Keratinocyte (primary cell): ENCODE results near the gene HOXD11. TPM values are rescaled to one million over a fixed set of nuclear protein-coding genes. Genes with fewer than 3 reads are reported as not detected.

Experiments
- DNase-seq: peaks from one replicate; pipeline ENCODE4 v3.0.0-alpha.2; 2011; ENCODE audit warnings: low read depth, missing footprints, low spot score
- FAIRE-seq: peaks from 2 replicates; lab custom pipeline; 2011; peaks lifted over from hg19 to GRCh38; lab: Jason Lieb, UNC
- H2AFZ ChIP-seq: 2 replicates; pipeline ENCODE4 v1.6.0; 2012; ENCODE audit warnings: low read length, control low read depth, inconsistent platforms; ENCODE audit not compliant: control insufficient read depth
- H3K27ac ChIP-seq: 2 replicates; pipeline ENCODE4 v1.5.1; 2011; ENCODE audit warnings: low read length; ENCODE audit not compliant: control insufficient read depth, insufficient read depth
- H3K27me3 ChIP-seq: 3 replicates; pipeline ENCODE4 v1.6.0; 2011; ENCODE audit warnings: low read length; ENCODE audit not compliant: control insufficient read depth, insufficient read depth; ENCODE audit errors: extremely low read depth
- H3K36me3 ChIP-seq, 2 experiments: 2 replicates in 1 of 2; 3 replicates in 1 of 2; pipeline ENCODE4 v1.5.1; 2011; ENCODE audit warnings: low read length in 2 of 2, mild to moderate bottlenecking in 1 of 2; ENCODE audit not compliant: control insufficient read depth in 2 of 2, insufficient read depth in 2 of 2; ENCODE audit errors: extremely low read depth in 1 of 2
- H3K4me1 ChIP-seq: 3 replicates; pipeline ENCODE4 v1.5.1; 2011; ENCODE audit warnings: low read length; ENCODE audit not compliant: control insufficient read depth, insufficient read depth; ENCODE audit errors: extremely low read depth
- H3K4me2 ChIP-seq: 3 replicates; pipeline ENCODE4 v1.6.0; 2011; ENCODE audit warnings: low read depth, low read length; ENCODE audit not compliant: control insufficient read depth, insufficient read depth; ENCODE audit errors: extremely low read depth
- H3K4me3 ChIP-seq, 3 experiments: fragments of 200-600 bp in 1 of 3; sonication (generic) in 1 of 3; 2 replicates in 2 of 3; 3 replicates in 1 of 3; pipeline ENCODE4 v1.5.1; 2011 to 2016; ENCODE audit warnings: low read length in 3 of 3, mild to moderate bottlenecking in 3 of 3, control low read depth in 2 of 3, inconsistent platforms in 1 of 3, low read depth in 1 of 3, mixed read lengths in 1 of 3, mixed run types in 1 of 3, moderate library complexity in 1 of 3; ENCODE audit not compliant: control insufficient read depth in 2 of 3, insufficient read depth in 2 of 3; ENCODE audit errors: extremely low read depth in 1 of 3
- H3K79me2 ChIP-seq: 2 replicates; pipeline ENCODE4 v1.6.0; 2012; ENCODE audit warnings: low read length; ENCODE audit not compliant: control insufficient read depth, insufficient read depth
- H3K9ac ChIP-seq: 3 replicates; pipeline ENCODE4 v1.6.0; 2011; ENCODE audit warnings: low read length; ENCODE audit not compliant: control insufficient read depth, insufficient read depth; ENCODE audit errors: extremely low read depth
- H3K9me1 ChIP-seq: 3 replicates; pipeline ENCODE4 v1.6.0; 2011; ENCODE audit warnings: low read length; ENCODE audit not compliant: control insufficient read depth, insufficient read depth; ENCODE audit errors: extremely low read depth
- H3K9me3 ChIP-seq: 2 replicates; pipeline ENCODE4 v1.5.1; 2012; ENCODE audit warnings: low read depth, low read length; ENCODE audit not compliant: control insufficient read depth
- H4K20me1 ChIP-seq: 3 replicates; pipeline ENCODE4 v1.6.0; 2011; ENCODE audit warnings: low read length; ENCODE audit not compliant: control insufficient read depth, insufficient read depth; ENCODE audit errors: extremely low read depth
- CTCF ChIP-seq, 3 experiments: IDR thresholded peaks in 1 of 3; conservative IDR thresholded peaks in 1 of 3; optimal IDR thresholded peaks in 1 of 3; 2 replicates in 2 of 3; 3 replicates in 1 of 3; pipeline versions ENCODE3 to v1.5.1; 2011; ENCODE audit warnings: low read length in 3 of 3, mild to moderate bottlenecking in 3 of 3, moderate library complexity in 2 of 3, control low read depth in 1 of 3, inconsistent platforms in 1 of 3; ENCODE audit not compliant: insufficient read depth in 2 of 3; ENCODE audit errors: extremely low read depth in 1 of 3
- EZH2 ChIP-seq: IDR thresholded peaks from one replicate; pipeline ENCODE4 v1.6.1; 2012; ENCODE audit warnings: inconsistent platforms, mild to moderate bottlenecking, low read length, moderate library complexity
- dilution Hi-C: fragments of 300-500 bp; cut with MboI; formaldehyde crosslinking; loops from one replicate; pipeline ENCODE4 v1.7.0; 2020; ENCODE audit warnings: low sequenced_read_pairs; ENCODE audit not compliant: extremely low pct_ligation_motif_present
- polyA plus RNA-seq, 5 experiments: library from polyadenylated mRNA; depleted of rRNA in 3 of 5; stranded (reverse) in 3 of 5; stranded (forward) in 1 of 5; unstranded in 1 of 5; fragments of >200 nt; gene quantifications; 1 replicate in 1 of 5; 2 replicates in 3 of 5; 3 replicates in 1 of 5; pipeline versions ENCODE4 v1.2.1 to v1.2.3, GENCODE V29; 2011 to 2012; ENCODE audit warnings: missing spikeins in 2 of 5, low read depth in 1 of 5, low replicate concordance in 1 of 5

Gene HOXD11
- polyA plus RNA-seq, 1 donor (not counting 4 experiments of a cell fraction or from before 2014, with no cell fraction given) = not detected

GRCh38 chr2:176088937-176089842 is 17.9 kb upstream of the HOXD11 start:
- H3K27ac ChIP-seq = no peak overlapping the region
- H3K9ac ChIP-seq = no peak overlapping the region
- peaks cover 3% of the 10 kb centered on the region for H4K20me1 ChIP-seq
- H3K4me1 ChIP-seq = no peaks in the 10 kb centered on the region
- peaks cover 100% of the 10 kb centered on the region for H3K27me3 ChIP-seq
- no peak for TF ChIP-seq EZH2
- no peak for TF ChIP-seq CTCF (optimal IDR thresholded peaks at IDR 0.05 in 1 of 3, IDR thresholded peaks at IDR 0.05 in 1 of 3, conservative IDR thresholded peaks at IDR 0.05 in 1 of 3; ENCODE audit: extremely low read depth in 1 of 3, insufficient read depth in 2 of 3, low read length in 3 of 3)
- H3K4me2 ChIP-seq = no peak overlapping the region
- dilution Hi-C loops = no loop called here
- peaks cover 2% of the 10 kb centered on the region for H3K9me3 ChIP-seq
- no peak for DNase-seq
- H2AFZ ChIP-seq = no peak overlapping the region
- H3K4me3 ChIP-seq = no peak overlapping the region
- no peaks in the 10 kb centered on the region for H3K79me2 ChIP-seq
- FAIRE-seq = no peak
- no peaks in the 10 kb centered on the region for H3K9me1 ChIP-seq
- H3K36me3 ChIP-seq = no peaks in the 10 kb centered on the region

DNA sequence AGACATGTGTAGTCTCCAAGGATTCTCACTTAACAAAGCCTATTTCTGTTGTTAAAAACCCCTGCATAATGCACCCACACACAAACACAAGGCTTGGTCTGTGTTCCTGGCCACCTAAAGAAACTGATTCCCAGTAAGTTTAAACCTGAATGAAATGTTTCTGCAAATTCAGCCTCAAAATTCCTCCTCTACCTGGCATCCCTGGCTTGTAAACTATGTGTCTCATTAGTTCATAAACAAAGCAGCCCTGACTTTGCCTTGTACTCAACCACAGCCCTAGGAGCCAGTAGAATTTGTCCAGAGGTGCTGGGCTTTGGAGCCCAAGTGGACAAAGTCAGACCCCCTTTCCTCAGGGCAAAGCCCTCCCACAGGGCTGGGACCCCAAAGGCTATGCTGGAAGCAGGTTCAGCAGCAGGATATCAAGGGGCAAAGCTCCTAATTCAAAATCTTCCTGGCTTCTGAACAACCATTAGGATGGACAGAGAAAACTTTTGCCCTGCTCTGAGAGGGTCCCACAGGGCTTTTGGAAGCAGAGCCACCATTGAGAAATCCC is 17.2 kb upstream of the HOXD11 start:
- H3K36me3 ChIP-seq = no peaks in the 10 kb centered on the region
- no peak overlapping the region for H3K4me2 ChIP-seq
- H3K79me2 ChIP-seq = no peaks in the 10 kb centered on the region
- FAIRE-seq (no peak), DNase-seq (no peak)
- H3K27me3 ChIP-seq = peaks cover 100% of the 10 kb centered on the region
- no peak overlapping the region for H2AFZ ChIP-seq
- peaks cover 3% of the 10 kb centered on the region for H4K20me1 ChIP-seq
- H3K4me3 ChIP-seq = no peak overlapping the region
- H3K27ac ChIP-seq = no peak overlapping the region
- H3K9me3 ChIP-seq = peaks cover 2% of the 10 kb centered on the region
- TF ChIP-seq CTCF (optimal IDR thresholded peaks at IDR 0.05 in 1 of 3, IDR thresholded peaks at IDR 0.05 in 1 of 3, conservative IDR thresholded peaks at IDR 0.05 in 1 of 3; ENCODE audit: extremely low read depth in 1 of 3, insufficient read depth in 2 of 3, low read length in 3 of 3) (no peak), EZH2 (peak; percentile 68)
- no peaks in the 10 kb centered on the region for H3K9me1 ChIP-seq
- no peak overlapping the region for H3K9ac ChIP-seq
- dilution Hi-C loops = no loop called here
- no peaks in the 10 kb centered on the region for H3K4me1 ChIP-seq
